GM18520 (cell line): Measurements from ENCODE around the gene ADARB1.

Source experiments
- ATAC-seq: cut with Tn5 transposase; IDR thresholded peaks from one replicate; pipeline ENCODE4 v1.9.1; 2021; ENCODE audit not compliant: unreplicated experiment

ADARB1 gene

GRCh38 chr21:45246386-45247320 is 172.3 kb downstream of the ADARB1 start:
- no peak for ATAC-seq

- ATAC-seq, result no peak
These were observed 174.0 kb downstream of the ADARB1 start for GRCh38 chr21:45248301-45248892.

- ATAC-seq, result no peak
These were observed 174.6 kb downstream of the ADARB1 start for GRCh38 chr21:45248893-45249381.

- ATAC-seq, result no peak
These were observed 175.2 kb downstream of the ADARB1 start for GRCh38 chr21:45249626-45250025.

GRCh38 chr21:45250272-45250671 is 175.9 kb downstream of the ADARB1 start:
- ATAC-seq, result no peak

- no peak for ATAC-seq
These were observed 176.7 kb downstream of the ADARB1 start for GRCh38 chr21:45250914-45251634.

GRCh38 chr21:45251635-45252447 is 177.5 kb downstream of the ADARB1 start:
- no peak for ATAC-seq

GRCh38 chr21:45252448-45252925 is 178.1 kb downstream of the ADARB1 start:
- no peak for ATAC-seq

- ATAC-seq, result no peak
These were observed 178.8 kb downstream of the ADARB1 start for GRCh38 chr21:45253180-45253579.

GRCh38 chr21:45253633-45254459 is 179.5 kb downstream of the ADARB1 start:
- ATAC-seq, result no peak

- no peak for ATAC-seq
These were observed 180.1 kb downstream of the ADARB1 start for GRCh38 chr21:45254460-45254930.

- ATAC-seq, result no peak
These were observed 181.1 kb downstream of the ADARB1 start for GRCh38 chr21:45255381-45256020.

GRCh38 chr21:45256021-45256911 is 181.9 kb downstream of the ADARB1 start:
- no peak for ATAC-seq

- no peak for ATAC-seq
These were observed 182.7 kb downstream of the ADARB1 start for GRCh38 chr21:45256912-45257672.

GRCh38 chr21:45257673-45258341 is 183.4 kb downstream of the ADARB1 start:
- ATAC-seq, result no peak

GRCh38 chr21:45258466-45258865 is 184.1 kb downstream of the ADARB1 start:
- no peak for ATAC-seq
